ENCODE data around the gene NCK2.

- TF ChIP-seq, protein P1, sequence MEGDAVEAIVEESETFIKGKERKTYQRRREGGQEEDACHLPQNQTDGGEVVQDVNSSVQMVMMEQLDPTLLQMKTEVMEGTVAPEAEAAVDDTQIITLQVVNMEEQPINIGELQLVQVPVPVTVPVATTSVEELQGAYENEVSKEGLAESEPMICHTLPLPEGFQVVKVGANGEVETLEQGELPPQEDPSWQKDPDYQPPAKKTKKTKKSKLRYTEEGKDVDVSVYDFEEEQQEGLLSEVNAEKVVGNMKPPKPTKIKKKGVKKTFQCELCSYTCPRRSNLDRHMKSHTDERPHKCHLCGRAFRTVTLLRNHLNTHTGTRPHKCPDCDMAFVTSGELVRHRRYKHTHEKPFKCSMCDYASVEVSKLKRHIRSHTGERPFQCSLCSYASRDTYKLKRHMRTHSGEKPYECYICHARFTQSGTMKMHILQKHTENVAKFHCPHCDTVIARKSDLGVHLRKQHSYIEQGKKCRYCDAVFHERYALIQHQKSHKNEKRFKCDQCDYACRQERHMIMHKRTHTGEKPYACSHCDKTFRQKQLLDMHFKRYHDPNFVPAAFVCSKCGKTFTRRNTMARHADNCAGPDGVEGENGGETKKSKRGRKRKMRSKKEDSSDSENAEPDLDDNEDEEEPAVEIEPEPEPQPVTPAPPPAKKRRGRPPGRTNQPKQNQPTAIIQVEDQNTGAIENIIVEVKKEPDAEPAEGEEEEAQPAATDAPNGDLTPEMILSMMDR (IDR thresholded peaks at IDR 0.05 in 2 of 3, conservative IDR thresholded peaks at IDR 0.05 in 1 of 3; ENCODE audit: borderline replicate concordance in 1 of 3, insufficient read depth in 1 of 3, low read depth in 2 of 3, low read length in 2 of 3) = no peak
- TF ChIP-seq POLR2AphosphoS5 (IDR thresholded peaks at IDR 0.05; ENCODE audit: low read depth, low read length) = no peak
- no peak for TF ChIP-seq JUND (IDR thresholded peaks at IDR 0.05)
- TF ChIP-seq ELF1 (IDR thresholded peaks at IDR 0.05; ENCODE audit: borderline replicate concordance, low read depth) = no peak
- TF ChIP-seq POLR2A (IDR thresholded peaks at IDR 0.05; ENCODE audit: borderline replicate concordance, extremely low read depth, insufficient read depth, insufficient read length) = no peak
- no peak for TF ChIP-seq YY1 (IDR thresholded peaks at IDR 0.05; ENCODE audit: extremely low read depth, insufficient replicate concordance, low read depth, low read length)
- no peak for TF ChIP-seq TCF7L2 (IDR thresholded peaks at IDR 0.05; ENCODE audit: borderline replicate concordance, extremely low read depth, insufficient read depth, insufficient read length)
- no peak for TF ChIP-seq SP1 (IDR thresholded peaks at IDR 0.05; ENCODE audit: low read depth)
- no peak for TF ChIP-seq MAX (IDR thresholded peaks at IDR 0.05)
- TF ChIP-seq EZH2phosphoT487 (IDR thresholded peaks at IDR 0.05; ENCODE audit: borderline replicate concordance) = no peak
- no peak for TF ChIP-seq ZNF274 (IDR thresholded peaks at IDR 0.05; ENCODE audit: low read depth, low read length)
Measured at GRCh38 chr2:105828558-105828957, 83.8 kb downstream of the NCK2 start.
